ENCODE measurements around the gene BCOR. TPM values are rescaled to one million over a fixed set of nuclear protein-coding genes. Genes with fewer than 3 reads are reported as not detected.

Gene BCOR
- total and polyA plus RNA-seq, 2 of the 13 experiments (the other 11 are each of a cell fraction or from before 2014, with no cell fraction given) = 14.3 to 15.2 TPM

GRCh38 chrX:40090050-40090804, 7.5 kb downstream of the BCOR start:
- no peak for ATAC-seq
- H3K27me3 ChIP-seq (ENCODE audit: control insufficient read depth in 1 of 2, insufficient read depth in 2 of 2, low read length in 2 of 2) = no peaks in the 10 kb centered on the region
- TF ChIP-seq AGO2 (optimal IDR thresholded peaks at IDR 0.05; ENCODE audit: low read depth, low read length) (peak; percentile 55), RELA (CRISPR knock-in tag; IDR thresholded peaks at IDR 0.05) (no peak)
- H4K20me1 ChIP-seq (ENCODE audit: insufficient read depth, low read length) = peaks cover 81% of the 10 kb centered on the region
- ChIA-PET CTCF (ENCODE audit: low intra/inter-chr PET ratio, low total read pairs) (no interaction called here), POLR2A (no interaction called here)
- H3K9ac ChIP-seq (ENCODE audit: insufficient read depth, low read depth, low read length) = no peak overlapping the region
- no peak overlapping the region for H2AFZ ChIP-seq (ENCODE audit: low read length)
- H3K4me3 ChIP-seq (replicated peaks in 1 of 3; ENCODE audit: insufficient read depth in 1 of 3, low read depth in 2 of 3, low read length in 3 of 3) = no peak overlapping the region
- in situ Hi-C loops (cut with HindIII; ENCODE audit: extremely low pct_ligation_motif_present, low pct_unique_long_range_greater_than_20kb) = no loop called here
- intact Hi-C loops (cut with micrococcal nuclease; ENCODE audit: unreplicated experiment) = no loop called here
- BruUV-seq (replicated peaks) = no TSS peak
- peaks cover 90% of the 10 kb centered on the region for H3K79me2 ChIP-seq (ENCODE audit: insufficient read depth, low read length)
- no peaks in the 10 kb centered on the region for H3K9me3 ChIP-seq (ENCODE audit: low read length)
- H3K4me1 ChIP-seq (ENCODE audit: insufficient read depth, low read length) = peaks cover 79% of the 10 kb centered on the region
- WGBS (ENCODE audit: low lambda C conversion rate) = 91% methylated on average over 18 of the region's 63 CpGs
- no peak for FAIRE-seq
- H3K36me3 ChIP-seq (replicated peaks in 1 of 2; ENCODE audit: control insufficient read depth in 1 of 2, insufficient read depth in 2 of 2, low read length in 2 of 2) = no peaks in the 10 kb centered on the region; a peak in 1 of 5 replicates
- H3K27ac ChIP-seq (ENCODE audit: extremely low read length, insufficient read depth, low read length) = no peak overlapping the region
- H3K4me2 ChIP-seq (ENCODE audit: low read depth, low read length) = no peak overlapping the region
- DNase-seq (ENCODE audit: low spot score) = no peak

GRCh38 chrX:40088803-40089540, 8.8 kb downstream of the BCOR start:
- H3K79me2 ChIP-seq (ENCODE audit: insufficient read depth, low read length) = peaks cover 92% of the 10 kb centered on the region
- 48% methylated on average over 9 of the region's 9 CpGs for WGBS (ENCODE audit: low lambda C conversion rate)
- peak overlapping the region; percentile 36; the same call in 1 of the 2 replicates for H3K4me2 ChIP-seq (ENCODE audit: low read depth, low read length)
- no TSS peak for BruUV-seq (replicated peaks)
- H3K27ac ChIP-seq (ENCODE audit: extremely low read length, insufficient read depth, low read length) = no peak overlapping the region
- H3K36me3 ChIP-seq (replicated peaks in 1 of 2; ENCODE audit: control insufficient read depth in 1 of 2, insufficient read depth in 2 of 2, low read length in 2 of 2) = no peaks in the 10 kb centered on the region; a peak in 1 of 5 replicates
- CTCF ChIA-PET (ENCODE audit: low intra/inter-chr PET ratio, low total read pairs) = no interaction called here
- intact Hi-C loops (cut with micrococcal nuclease; ENCODE audit: unreplicated experiment) = no loop called here
- no peak for ATAC-seq
- in situ Hi-C loops (cut with HindIII; ENCODE audit: extremely low pct_ligation_motif_present, low pct_unique_long_range_greater_than_20kb) = loop anchor here (10.0 kb wide), 1 partner anchor 176 kb away; no protein-coding TSS in a partner anchor
- H3K27me3 ChIP-seq (ENCODE audit: control insufficient read depth in 1 of 2, insufficient read depth in 2 of 2, low read length in 2 of 2) = no peaks in the 10 kb centered on the region
- no peak for DNase-seq (ENCODE audit: low spot score)
- TF ChIP-seq XRCC5 (optimal IDR thresholded peaks at IDR 0.05; ENCODE audit: low read length) (no peak), ZNF24 (IDR thresholded peaks at IDR 0.05) (no peak), TOE1 (CRISPR knock-in tag; IDR thresholded peaks at IDR 0.05) (no peak), ZKSCAN1 (IDR thresholded peaks at IDR 0.05; ENCODE audit: low read length) (peak; percentile 71; the same call in 1 of the 2 replicates)
- TF ChIP-seq, protein P1, sequence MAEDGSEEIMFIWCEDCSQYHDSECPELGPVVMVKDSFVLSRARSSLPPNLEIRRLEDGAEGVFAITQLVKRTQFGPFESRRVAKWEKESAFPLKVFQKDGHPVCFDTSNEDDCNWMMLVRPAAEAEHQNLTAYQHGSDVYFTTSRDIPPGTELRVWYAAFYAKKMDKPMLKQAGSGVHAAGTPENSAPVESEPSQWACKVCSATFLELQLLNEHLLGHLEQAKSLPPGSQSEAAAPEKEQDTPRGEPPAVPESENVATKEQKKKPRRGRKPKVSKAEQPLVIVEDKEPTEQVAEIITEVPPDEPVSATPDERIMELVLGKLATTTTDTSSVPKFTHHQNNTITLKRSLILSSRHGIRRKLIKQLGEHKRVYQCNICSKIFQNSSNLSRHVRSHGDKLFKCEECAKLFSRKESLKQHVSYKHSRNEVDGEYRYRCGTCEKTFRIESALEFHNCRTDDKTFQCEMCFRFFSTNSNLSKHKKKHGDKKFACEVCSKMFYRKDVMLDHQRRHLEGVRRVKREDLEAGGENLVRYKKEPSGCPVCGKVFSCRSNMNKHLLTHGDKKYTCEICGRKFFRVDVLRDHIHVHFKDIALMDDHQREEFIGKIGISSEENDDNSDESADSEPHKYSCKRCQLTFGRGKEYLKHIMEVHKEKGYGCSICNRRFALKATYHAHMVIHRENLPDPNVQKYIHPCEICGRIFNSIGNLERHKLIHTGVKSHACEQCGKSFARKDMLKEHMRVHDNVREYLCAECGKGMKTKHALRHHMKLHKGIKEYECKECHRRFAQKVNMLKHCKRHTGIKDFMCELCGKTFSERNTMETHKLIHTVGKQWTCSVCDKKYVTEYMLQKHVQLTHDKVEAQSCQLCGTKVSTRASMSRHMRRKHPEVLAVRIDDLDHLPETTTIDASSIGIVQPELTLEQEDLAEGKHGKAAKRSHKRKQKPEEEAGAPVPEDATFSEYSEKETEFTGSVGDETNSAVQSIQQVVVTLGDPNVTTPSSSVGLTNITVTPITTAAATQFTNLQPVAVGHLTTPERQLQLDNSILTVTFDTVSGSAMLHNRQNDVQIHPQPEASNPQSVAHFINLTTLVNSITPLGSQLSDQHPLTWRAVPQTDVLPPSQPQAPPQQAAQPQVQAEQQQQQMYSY (CRISPR knock-in tag; IDR thresholded peaks at IDR 0.05) = peak; percentile 90
- H3K9ac ChIP-seq (ENCODE audit: insufficient read depth, low read depth, low read length) = no peak overlapping the region
- H2AFZ ChIP-seq (ENCODE audit: low read length) = no peak overlapping the region
- no peaks in the 10 kb centered on the region for H3K9me3 ChIP-seq (ENCODE audit: low read length)
- POLR2A ChIA-PET = interaction anchor here (1.4 kb wide), 1 partner anchor 76 kb away, joined by 9 read pairs; no protein-coding TSS in a partner anchor
- no peak overlapping the region for H3K4me3 ChIP-seq (replicated peaks in 1 of 3; ENCODE audit: insufficient read depth in 1 of 3, low read depth in 2 of 3, low read length in 3 of 3)
- H3K4me1 ChIP-seq (ENCODE audit: insufficient read depth, low read length) = peaks cover 90% of the 10 kb centered on the region
- no peak for FAIRE-seq
- H4K20me1 ChIP-seq (ENCODE audit: insufficient read depth, low read length) = peaks cover 76% of the 10 kb centered on the region
